Nucleus accumbens (tissue), 56 donors: ENCODE results near the gene SLC11A2.
"Not testable (repeated sequence)": the region's sequence is repeated elsewhere in the genome, so short reads cannot be mapped to it uniquely, and the experiment has no call there.

Experiments used
- DNase-seq, 56 donors: peaks; one replicate each; lab custom pipeline; 2025; lab: John Stamatoyannopoulos, UW

Gene SLC11A2

DNA sequence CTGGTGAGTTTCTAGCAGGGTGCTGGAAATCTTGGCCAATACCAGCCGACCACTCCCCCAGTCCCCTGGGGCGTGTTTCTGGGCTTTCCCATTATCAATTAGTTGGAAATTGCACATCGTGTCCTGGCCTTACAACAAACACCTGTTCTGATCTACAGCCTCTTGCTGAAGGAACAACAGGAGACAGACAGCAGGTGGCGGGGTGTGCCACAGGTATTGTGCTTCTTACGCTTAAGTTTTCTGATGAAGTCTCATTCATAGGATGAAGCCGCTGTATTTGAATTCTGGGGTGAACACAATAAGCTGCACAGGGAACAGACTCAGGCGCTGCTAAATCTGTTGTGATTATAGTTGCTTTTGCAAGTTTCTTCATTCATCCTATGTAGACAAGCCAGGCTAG lies 73.1 kb downstream of the SLC11A2 start:
- no peak for DNase-seq

- no peak for DNase-seq
These were observed 73.7 kb downstream of the SLC11A2 start, which contains the start of gene HIGD1C for GRCh38 chr12:50952510-50952909. Gene HIGD1C, plus strand, starts transcription at chr12:50952544. Its CDS starts 1,455 bp downstream, at chr12:50953999.

GRCh38 chr12:50951112-50951511 lies 75.1 kb downstream of the SLC11A2 start:
- DNase-seq, result no peak

- DNase-seq, result no peak
These were observed 76.3 kb downstream of the SLC11A2 start for GRCh38 chr12:50949801-50950302.

- no peak for DNase-seq
These were observed 77.4 kb downstream of the SLC11A2 start for GRCh38 chr12:50948798-50949197.

GRCh38 chr12:50947933-50948626 lies 78.1 kb downstream of the SLC11A2 start:
- DNase-seq, result no peak

DNA sequence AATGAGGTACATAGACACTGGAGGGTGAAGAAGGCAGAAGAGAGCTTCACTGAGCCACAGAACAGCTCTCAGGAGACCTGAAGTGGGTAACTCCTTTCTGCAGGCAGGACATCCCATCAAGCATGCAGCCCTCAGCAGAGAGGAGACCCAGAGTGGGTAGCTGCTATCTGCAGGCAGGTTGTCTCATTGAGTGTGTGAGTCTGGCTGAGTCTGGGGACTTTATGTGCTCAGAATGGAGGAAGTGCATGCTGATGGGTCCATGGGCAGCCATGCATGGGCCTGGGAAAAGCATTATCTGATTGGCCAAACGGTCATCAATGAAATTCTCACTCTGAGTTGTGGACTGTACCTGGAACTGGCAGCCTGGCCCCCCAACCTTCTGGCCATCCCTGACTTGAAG lies 88.5 kb downstream of the SLC11A2 start:
- DNase-seq, result no peak

- no peak for DNase-seq
These were observed 89.2 kb downstream of the SLC11A2 start for GRCh38 chr12:50936821-50937530.

DNA sequence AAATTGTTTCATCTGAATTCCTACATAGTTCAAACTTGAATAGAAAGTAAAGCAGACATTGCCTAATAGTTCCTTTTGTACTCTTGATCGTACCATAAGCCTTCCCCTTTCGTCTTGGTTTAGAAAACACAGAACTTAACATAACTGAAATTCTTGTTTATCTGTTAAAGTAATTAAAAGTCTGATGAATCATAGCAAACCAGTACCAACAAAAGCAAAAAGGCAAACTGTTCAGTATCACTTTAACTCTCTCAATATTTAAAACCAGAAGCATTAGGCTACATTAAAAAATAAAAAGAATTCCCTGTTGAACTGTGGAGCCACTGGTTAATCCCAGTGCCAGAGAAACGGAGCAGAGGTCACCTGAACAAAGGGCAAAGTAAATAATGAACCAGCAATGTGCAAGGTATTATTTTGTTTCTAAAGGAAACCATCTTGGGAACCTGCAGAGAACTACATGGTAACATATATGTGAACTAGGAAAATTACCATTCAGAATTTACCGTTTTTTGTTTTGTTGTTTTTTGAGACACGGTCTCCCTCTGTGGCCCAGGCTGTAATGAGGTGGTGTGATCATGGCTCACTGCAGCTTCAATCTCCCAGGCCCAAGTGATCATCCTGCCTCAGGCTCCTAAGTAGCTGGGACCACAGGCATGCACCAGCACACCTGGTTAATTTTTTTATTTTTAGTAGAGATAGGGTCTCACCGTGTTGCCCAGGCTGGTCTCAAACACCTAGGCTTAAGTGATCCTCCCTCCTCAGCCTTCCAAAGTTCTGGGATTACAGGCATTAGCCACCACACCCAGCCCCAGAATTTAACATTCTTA lies 91.0 kb downstream of the SLC11A2 start:
- no peak for DNase-seq

DNA sequence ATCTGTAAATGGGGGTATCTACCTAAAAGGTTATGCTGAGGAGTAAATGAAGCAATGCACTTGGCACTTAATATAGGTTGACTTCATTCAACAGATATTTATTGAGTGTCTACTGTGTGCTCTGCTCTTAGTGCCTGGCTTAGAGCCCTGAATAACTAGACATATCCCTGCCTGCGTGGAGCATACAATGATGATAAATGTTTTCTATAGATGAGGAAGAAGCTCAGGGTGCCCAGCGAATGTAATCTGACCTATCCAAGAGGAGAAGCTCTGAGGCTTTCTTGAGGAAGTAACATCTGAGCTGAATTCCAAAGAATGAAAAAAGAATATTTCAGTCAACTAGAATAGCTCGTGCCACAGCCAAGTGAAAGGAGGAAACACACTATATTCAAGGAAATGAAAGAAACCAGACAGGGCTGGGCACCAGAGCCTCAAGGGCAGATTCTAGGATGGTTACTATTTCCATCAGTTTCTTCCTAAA lies 91.8 kb downstream of the SLC11A2 start:
- DNase-seq, result no peak

GRCh38 chr12:50933459-50934124 lies 92.6 kb downstream of the SLC11A2 start:
- no peak for DNase-seq

- no peak for DNase-seq
These were observed 93.3 kb downstream of the SLC11A2 start for GRCh38 chr12:50932787-50933280.

GRCh38 chr12:50930477-50930876 lies 95.7 kb downstream of the SLC11A2 start:
- not testable (repeated sequence) for DNase-seq

DNA sequence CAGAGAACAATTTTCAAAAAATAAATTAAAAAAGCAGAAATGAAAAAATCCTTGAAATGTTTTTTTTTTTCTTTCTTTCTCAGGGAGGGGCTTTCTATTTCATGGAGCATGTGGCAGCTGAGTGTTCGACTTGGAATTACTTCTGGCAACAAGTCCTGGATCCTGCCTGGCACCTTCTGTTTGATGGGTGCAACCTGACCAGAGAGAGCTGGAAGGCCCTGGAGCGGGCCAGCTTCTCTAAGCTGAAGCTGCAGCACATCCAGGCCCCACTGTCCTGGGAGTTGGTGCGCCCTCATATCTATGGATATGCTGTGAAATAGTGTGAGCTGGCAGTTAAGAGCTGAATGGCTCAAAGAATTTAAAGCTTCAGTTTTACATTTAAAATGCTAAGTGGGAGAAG lies 96.4 kb downstream of the SLC11A2 start:
- DNase-seq, result no peak
